Stimulated activated CD4-positive, alpha-beta T cell treated with anti-CD3 and anti-CD28 coated beads, Interleukin-15, amount 100 ng/mL, for 48 hours (primary cell): ENCODE data around the gene TMEM150C.
"Not testable (repeated sequence)": the region's sequence is repeated elsewhere in the genome, so short reads cannot be mapped to it uniquely, and the experiment has no call there.

Source experiments
- DNase-seq, 2 donors: peaks; one replicate each; pipeline ENCODE4 v3.0.0-alpha.2; 2020; ENCODE audit warnings: low read depth in 2 of 2

Gene TMEM150C

DNA sequence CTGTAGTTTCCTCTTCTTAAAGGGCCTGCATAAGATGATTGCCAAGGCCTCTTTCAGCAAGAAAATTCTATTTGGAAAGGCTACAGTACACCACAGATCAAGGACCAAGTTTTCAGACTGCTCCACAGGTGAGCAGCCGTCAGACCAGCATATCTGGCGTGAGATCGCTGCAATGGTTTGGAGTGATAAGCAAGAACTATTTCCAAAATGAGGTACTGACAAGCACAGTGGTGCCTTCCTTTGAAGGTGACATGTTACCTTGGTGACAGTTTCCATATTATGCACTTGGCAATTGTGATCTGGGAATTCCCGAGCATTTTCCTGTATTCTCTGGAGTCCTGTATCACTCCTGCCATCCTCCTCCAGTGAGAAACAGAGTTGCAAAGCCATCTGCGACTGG lies 7.3 kb upstream of the TMEM150C start:
- DNase-seq: no peak

DNA sequence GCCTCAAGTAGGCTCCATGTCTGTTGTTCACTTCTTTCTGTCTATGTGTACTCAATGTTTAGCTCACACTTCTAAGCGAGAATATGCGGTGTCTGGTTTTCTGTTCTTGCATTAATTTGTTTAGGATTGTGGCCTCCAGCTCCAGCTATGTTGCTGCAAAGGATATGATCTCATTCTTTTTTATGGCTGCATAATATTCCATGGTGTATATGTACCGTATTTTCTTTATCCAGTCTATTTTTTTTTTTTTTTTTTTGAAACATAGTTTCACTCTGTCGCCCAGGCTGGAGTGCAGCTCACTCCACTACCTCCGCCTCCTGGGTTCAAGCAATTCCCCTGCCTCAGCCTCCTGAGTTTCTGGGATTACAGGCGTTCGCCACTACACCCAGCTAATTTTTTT lies 5.7 kb upstream of the TMEM150C start:
- DNase-seq: no peak

DNA sequence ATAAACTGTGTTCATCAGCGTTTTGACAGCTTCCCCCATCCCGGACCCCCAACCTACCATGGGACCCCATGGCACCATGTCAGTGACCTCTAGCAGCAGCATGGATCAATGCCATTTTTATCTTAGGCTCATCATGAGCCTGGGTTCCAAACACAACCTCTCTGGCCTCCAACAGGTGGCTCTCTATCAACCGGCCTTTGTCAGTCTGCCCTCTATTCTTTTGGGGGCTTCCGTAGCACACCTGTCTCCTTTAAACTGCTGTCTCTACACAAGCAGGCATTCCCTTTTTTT lies 721 bp upstream of the TMEM150C start:
- DNase-seq: no peak

DNA sequence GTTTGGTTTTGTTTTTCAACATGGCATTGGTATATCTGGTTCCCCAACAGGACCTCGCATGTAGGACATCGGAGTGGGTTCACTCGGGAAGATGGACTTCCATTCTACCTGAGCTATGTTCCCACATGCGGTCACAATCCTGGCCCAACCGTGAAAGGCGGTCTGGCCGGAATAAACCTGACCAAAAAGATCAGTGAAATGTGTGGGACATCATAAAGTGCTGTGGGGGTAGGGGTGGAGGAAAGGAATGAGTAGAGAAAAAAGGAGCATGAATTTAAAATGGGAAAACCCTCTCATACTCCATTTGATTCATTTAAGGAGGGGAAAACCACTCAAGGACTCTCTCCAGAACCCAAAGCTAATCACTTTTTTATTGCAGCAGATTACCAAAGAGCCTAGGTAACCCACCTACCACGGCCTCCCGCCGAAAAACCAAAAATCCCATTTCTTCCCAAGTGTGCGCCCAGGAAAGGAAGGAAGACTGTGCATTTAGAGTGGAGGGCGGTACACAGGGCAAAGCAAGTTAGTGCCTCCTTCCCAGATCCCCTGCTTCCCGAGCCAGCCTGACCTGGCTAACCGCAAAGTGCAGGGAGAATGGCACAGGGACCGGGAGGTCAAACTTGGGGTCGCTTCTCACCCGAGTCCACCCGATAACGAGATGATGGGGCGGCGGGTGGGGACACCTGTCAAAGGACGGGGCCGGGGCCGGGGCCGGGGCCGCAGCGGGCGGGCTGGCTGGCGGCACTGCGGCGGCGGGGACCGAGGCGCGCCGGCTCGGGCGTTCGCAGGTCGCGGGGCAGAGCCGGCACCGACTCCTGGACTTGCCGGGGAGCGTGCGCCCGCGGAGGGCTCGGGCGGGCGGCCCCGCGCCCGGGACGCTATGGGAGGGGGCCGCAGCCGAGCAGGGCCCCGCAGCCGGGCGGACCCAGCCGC lies 669 bp downstream of the TMEM150C start:
- no peak for DNase-seq

DNA sequence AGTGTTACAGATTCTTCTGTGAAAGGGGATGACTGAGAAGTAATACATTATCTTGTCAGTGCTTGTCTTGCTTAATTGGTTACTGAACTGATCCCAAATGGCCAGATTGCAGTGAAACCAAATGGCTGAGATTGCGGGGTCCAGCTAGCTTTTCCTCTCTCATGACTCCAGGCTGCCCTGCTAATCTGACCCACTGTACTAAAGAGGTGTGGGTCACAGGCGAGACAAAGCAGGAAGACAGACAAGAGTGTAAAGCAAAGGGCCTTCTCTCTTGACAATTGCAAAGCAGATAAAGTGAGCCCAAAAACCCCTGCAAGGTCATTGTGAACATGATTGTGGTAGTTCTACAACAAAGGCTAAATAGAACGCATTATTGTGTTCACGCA lies 2.1 kb downstream of the TMEM150C start:
- DNase-seq: no peak

DNA sequence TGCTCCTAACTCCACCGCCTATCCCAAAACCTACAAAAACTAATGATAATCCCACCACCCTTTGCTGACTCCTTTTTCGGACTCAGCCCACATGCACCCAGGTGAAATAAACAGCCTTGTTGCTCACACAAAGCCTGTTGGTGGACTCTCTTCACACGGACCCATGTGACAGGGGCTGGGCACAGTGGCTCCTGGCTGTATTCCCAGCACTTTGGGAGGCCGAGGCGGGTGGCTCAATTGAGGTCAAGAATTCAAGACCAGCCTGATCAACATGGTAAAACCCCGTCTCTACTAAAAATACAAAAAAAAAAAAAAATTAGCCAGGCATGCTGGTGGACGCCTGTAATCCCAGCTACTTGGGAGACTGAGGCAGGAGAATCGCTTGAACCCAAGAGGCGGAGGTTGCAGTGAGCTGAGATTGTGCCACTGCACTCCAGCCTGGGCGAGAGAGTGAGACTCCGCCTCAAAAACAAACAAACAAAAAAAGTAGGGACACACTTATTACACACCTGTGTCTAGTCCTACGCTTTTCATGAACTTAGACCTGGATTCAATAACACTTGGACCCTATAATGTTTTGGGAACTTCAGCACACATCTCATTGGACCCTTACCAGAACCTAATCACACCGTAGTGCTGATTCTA lies 2.6 kb downstream of the TMEM150C start:
- not testable (repeated sequence) for DNase-seq

DNA sequence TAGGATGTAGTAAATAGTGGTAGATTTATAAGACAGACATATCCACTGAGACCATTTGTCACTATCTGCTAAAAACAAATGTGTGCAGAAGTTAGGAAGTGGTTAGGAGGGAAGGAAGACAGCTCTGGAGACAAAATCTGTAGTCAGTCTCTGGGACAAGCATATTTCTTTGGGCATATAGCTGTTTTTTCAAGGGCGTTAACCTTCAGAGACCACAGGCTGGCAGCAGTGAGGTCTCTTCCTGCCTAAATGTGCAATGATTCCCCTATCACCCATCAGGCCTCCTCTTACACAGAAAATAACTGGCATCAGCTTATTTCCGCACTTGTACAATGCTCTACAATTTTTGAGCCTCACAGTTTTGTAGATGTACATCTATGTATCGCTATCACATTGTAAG lies 6.5 kb downstream of the TMEM150C start:
- no peak for DNase-seq

DNA sequence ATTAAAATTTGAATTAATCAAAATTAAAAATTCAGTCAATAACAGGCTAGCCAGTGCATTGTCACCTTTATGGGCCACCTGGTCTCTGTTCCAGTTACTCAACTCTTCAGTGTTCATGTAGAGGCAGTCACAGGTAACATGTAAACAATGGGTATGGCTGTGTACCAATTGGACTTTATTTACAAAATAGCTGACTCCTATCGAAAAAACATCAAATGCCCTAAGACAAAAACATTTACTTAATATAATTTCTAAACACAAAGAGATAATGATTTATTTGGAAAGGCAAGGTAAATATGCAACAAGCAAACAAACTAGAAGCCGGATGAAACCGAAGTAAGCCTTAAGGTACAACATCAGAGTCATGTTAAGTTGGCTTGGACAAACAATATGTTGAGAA lies 8.8 kb downstream of the TMEM150C start:
- DNase-seq: no peak

DNA sequence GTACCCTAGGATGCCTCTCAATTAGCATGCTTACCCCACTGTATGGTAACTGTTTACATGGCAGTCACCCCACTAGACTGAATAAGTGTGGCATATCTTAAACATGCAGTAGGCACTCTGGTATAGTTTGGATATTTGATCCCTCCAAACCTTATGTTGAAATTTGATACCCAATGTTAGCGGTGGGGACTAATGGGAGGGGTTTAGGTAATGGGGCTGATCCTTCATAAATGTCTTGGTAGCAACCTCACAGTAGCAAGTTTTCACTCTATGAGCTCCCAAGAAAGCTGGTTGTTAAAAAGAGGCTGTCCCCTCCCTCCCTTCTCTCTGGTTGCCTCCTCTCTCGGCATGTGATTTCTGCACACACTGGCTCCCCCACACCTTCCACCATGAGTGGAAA lies 10.1 kb downstream of the TMEM150C start:
- no peak for DNase-seq

DNA sequence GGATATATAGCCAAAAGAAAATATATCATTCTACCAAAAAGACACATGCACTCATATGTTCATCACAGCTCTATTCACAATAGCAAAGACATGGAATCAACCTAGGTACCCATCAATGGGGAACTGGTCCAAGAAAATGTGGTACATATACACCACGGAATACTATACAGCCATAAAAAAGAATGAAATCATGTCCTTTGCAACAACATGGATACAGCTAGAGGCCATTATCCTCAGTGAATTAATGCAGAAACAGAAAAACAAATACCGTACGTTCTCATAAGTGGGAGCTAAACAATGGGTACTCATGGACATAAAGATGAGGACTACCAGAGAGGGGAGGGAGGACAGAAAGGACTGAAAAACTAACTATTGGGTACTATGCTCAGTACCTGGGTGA lies 13.9 kb downstream of the TMEM150C start:
- not testable (repeated sequence) for DNase-seq

DNA sequence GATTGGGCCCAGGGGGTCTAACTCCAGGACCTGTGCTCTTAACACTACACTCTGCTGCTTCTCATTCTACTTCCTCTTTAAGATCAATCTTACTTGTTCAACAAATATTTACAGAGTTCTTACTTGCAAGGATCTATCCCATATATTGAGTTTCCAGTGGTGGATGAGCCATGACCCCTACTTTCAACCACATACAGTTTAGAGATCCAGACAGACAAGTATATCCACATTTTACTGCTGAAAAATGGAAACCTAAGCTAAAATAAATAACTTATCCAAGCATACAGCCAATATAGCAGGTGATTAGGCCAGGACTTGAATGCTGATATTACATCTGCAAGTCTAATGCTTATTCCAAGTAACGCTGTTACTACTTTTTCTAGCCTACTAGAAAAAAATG lies 18.7 kb downstream of the TMEM150C start:
- no peak for DNase-seq

DNA sequence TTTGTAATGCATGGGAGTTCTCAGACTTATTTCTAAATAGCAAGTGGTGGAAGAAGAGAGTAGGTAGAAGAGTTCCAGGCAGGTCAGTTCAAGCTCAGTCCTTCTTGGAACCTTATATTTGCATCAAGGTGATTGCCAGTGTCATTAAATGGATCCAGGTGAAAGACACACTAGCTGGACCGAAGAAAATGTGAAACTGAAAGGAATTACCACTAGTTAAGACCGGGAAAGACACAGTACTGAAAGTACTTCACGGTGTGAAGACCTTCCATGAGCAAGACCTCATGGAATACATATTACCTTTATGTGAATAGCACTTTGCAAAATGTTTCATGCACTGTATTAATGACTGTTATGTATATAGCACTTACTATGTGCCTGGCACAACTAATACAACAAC lies 19.1 kb downstream of the TMEM150C start:
- DNase-seq: no peak

DNA sequence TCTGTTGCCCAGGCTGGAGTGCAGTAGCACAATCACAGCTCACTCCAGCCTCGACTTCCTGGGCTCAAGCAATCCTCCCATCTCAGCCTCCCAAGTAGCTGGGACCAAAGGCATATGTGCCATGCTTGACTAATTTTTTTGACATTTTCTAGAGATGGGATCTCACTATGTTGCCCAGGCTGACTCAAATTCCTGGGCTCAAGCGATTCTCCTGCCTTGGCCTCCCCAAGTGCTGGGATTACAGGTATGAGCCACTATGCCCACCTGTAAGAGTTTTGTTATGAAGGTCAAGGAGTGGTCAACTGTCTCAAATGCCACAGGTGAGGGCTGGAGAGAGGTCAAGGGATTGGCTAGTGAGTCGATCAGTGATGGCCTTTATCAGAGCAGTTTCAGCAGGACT lies 32.5 kb downstream of the TMEM150C start:
- DNase-seq: no peak

DNA sequence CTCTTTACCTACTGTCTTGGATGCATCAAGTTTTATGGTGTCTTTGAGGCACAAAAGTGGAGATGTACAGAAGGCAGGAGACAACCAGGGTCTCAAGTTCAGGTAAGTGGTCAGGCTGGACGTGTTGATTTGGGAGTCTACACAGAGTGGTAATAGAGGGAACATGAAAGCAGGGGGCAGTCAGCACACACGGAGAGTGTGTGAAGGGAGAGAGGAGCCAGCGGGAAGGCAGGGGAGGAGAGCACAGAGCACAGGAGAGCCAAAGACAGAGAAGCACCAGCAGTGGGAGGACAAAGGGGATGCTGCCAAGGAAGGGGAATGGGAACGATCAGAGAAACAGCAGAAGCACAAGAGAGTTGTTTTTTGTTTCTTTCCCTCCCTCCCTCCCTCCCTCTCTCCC lies 32.9 kb downstream of the TMEM150C start:
- no peak for DNase-seq

DNA sequence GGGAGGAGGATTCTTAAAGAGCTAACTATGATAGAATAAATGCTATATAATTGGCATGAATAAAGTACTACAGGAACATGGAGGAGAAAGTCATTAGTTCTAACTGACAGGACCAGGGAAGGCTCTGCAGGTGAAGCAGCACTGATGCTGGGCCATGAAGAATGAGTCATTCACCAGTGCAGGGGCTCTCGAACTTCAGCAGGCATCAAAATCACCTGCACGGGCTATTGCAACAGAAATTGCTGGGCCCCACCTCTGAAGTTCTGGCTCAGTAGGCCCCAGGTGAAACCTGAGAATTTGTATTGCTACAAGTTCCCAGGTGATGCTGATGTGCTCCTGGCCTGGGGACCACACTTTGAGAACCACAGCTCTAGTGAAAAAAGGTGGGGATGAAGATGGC lies 33.7 kb downstream of the TMEM150C start:
- no peak for DNase-seq

DNA sequence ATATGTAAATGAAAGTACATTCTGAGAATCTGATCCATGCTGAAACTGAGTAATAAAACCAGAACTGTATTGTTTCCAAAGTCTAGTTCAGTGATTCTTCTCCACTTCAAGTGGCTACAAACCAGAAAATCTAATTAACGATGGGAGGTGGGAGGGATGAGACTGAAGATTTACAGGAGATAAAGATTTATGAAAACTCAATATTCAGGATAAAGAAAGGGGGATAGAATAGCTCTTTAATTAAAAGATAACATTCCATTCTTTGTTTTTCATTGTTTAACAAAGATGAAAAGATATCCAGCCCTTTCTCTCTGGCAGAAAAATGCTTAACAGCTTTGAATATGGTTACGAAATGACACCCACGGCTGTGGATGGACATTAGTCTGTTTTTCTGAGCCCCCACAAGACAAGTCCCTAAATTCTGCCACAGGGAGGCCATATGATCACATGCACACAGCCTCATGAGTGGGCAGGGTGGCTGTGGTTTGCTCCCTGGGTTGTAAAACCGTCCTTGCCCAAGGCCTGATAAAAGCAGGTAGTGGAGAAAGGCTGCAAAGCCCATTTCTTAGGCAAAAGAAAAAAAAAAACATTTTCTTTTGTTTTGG lies 36.4 kb downstream of the TMEM150C start:
- DNase-seq: no peak

DNA sequence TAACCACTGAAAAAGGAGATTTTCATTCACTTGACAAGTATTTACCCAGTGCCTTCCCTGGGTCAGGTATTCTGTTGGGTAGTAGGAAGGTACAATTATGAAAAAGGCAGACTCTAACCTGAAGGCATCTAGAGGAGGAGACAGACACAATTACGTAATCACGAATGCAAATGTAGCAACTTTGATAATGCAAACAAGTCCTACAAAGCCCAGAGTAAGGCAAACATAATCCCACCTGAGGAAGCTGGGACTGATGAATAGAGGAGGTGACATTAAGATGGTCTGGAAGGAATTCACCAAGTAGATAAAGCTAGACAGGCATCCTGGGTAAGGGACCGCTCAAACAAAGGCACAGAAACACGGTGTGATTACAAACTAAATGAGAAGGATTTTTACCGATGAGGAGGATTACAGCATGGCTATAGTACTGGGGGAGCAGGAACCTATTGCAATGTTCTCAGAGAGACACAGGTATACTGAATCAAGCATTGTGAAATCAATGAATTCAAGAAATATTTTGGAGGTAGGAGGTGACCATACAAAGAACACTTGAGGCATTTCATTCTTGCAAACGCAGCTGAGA lies 37.1 kb downstream of the TMEM150C start:
- DNase-seq: no peak

DNA sequence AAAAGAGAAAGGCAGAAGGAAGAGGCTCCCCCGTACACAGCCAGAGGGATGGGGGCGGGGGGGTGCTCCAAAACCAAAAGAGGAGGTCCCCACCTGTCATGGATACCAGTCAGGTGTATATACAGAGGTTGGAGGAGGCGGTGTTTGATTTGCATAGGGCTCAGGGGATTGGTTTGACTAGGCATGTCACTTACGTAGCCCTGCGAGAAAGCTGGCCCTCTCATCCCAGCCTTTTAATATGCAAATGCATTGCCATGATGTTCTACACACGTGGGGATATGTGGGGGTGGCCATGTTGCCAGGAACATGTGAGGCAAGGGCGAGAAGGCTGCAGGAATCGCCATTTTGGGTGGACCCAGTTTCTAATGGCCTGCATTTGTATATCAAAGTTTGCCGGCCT lies 38.6 kb downstream of the TMEM150C start:
- no peak for DNase-seq

DNA sequence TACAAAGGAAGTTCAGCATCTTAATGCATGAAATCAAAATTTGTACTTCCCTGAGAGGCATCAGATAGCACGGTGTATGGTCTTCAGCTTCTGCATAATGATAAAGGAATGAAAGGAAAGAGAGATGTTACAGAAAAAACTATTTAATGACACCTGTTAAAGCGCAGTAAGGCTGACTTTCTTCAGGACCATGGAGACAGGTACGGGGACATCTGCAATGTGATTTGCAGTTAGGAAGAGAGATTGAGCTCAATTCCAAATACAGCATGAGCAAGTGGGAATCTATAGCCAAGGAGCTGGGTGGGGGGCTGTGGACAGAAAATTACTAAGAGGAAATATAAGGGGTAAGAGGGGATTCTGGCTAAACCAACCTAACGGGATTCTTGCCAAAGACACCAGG lies 39.3 kb downstream of the TMEM150C start:
- DNase-seq: no peak

DNA sequence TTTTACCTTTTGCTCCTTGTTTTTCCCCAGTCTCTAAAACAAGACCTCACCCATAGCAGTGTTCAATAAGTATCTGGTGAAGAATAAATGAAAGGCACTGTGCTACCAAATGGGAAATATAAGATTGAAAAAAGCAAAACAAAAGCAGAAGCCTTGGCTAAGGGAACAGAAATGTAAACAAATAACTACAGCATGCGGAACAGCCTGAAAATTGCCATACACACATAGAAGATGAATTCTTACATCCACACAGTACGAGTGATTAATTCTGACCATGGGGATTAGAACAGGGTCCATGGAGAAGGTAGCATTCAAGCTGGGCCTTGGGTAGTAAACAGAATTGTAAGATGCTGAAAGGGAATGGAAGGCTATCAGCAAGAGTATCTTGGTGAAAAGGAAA lies 40.5 kb downstream of the TMEM150C start:
- DNase-seq: no peak

DNA sequence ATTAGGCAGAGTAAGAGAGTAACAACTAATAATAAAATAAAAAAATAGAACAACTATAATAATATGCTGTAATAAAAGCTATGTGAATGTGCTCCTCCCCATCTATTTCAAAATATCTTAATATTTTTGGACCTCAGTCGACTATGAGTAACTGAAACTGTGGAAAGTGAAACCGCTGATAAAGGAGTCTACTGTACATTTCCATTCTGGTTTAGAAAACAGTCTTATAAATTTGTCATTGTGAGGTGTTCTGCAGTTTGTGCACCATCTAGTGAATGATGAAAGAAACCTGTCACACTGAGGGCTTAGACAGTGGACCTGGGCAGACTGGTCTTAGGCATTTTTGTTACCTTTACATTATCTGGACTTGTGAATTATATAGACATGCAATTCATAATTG lies 42.0 kb downstream of the TMEM150C start:
- DNase-seq: no peak

DNA sequence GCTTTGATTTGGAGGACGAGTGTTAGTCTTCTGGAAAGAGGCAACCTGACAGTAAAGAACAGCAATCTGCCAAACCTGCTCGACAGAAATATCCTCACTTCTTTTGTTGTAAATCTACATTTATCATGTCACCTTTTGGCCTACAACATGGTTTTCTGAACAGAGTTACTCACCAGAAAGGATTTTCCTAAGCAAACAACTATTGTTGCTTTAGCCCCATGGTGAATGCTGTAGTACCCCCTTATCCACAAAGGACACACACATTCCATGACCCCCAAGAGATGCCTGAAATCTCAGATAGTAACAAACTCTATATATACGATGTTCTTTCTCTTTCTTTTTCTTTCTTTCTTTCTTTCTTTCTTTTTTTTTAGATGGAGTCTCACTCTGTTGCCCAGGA lies 42.7 kb downstream of the TMEM150C start:
- DNase-seq: no peak

DNA sequence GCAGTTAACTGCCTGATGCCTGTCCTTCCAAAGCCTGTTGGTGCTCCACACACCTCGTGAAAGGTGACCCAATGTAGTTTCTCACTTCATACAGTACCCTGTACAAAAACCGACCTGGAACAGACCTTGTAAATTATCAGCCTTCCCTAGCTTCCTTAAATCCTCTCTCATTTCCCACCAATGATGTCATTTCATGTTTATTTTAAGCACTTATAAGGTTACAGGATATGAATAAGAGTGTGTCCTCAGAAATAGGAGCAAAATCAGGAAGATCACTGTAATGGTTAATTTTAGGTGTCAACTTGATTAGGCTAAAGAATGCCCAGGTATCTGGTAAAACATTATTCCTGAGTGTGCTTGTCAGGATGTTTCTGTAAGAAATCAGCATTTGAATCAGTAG lies 44.7 kb downstream of the TMEM150C start:
- DNase-seq: no peak
